C1 segment of cervical spinal cord (tissue), 14 donors: ENCODE data around the gene LIMK2.
"Not testable (repeated sequence)": the region's sequence is repeated elsewhere in the genome, so short reads cannot be mapped to it uniquely, and the experiment has no call there.

ENCODE experiments used
- DNase-seq, 14 donors: peaks; one replicate each; lab custom pipeline; 2025; lab: John Stamatoyannopoulos, UW

The LIMK2 gene

GRCh38 chr22:31290494-31291471, 78.7 kb downstream of the LIMK2 start:
- DNase-seq = peak; percentile 27 to 96 (median 92)

- DNase-seq = peak in 5 of 14 donors; percentile 58 to 74 (median 68)
These were observed 79.6 kb downstream of the LIMK2 start for GRCh38 chr22:31291481-31292235.

GRCh38 chr22:31292236-31292989, 80.3 kb downstream of the LIMK2 start, which contains the start of gene PIK3IP1:
Gene PIK3IP1, minus strand, starts transcription at chr22:31292488. Its CDS starts 144 bp downstream, at chr22:31292344.
- peak; percentile 21 to 97 (median 86) for DNase-seq

GRCh38 chr22:31295360-31295759, 83.3 kb downstream of the LIMK2 start:
- DNase-seq = no peak

- peak in 1 of 14 donors; percentile 16 for DNase-seq
These were observed 83.9 kb downstream of the LIMK2 start for GRCh38 chr22:31295831-31296657.

- DNase-seq = no peak
These were observed 88.8 kb downstream of the LIMK2 start for GRCh38 chr22:31300896-31301295.

GRCh38 chr22:31302006-31302405, 89.9 kb downstream of the LIMK2 start:
- DNase-seq = no peak

GRCh38 chr22:31302537-31302936, 90.4 kb downstream of the LIMK2 start:
- no peak for DNase-seq

GRCh38 chr22:31305194-31305593, 93.1 kb downstream of the LIMK2 start:
- no peak for DNase-seq

- no peak for DNase-seq
These were observed 96.1 kb downstream of the LIMK2 start for GRCh38 chr22:31308181-31308580.

GRCh38 chr22:31313366-31314147, 101.5 kb downstream of the LIMK2 start:
- DNase-seq = peak in 12 of 14 donors; percentile 20 to 72 (median 44)

- DNase-seq = not testable (repeated sequence)
These were observed 102.1 kb downstream of the LIMK2 start for GRCh38 chr22:31314220-31314619.

GRCh38 chr22:31321421-31321820, 109.3 kb downstream of the LIMK2 start:
- peak in 7 of 14 donors; percentile 12 to 38 (median 20) for DNase-seq

GRCh38 chr22:31323578-31324550, 111.8 kb downstream of the LIMK2 start:
- no peak for DNase-seq

- no peak for DNase-seq
These were observed 114.8 kb downstream of the LIMK2 start for GRCh38 chr22:31326877-31327276.

- peak in 1 of 14 donors; percentile 62 for DNase-seq
These were observed 115.9 kb downstream of the LIMK2 start for GRCh38 chr22:31327806-31328543.

- DNase-seq = no peak
These were observed 116.5 kb downstream of the LIMK2 start for GRCh38 chr22:31328544-31328960.

GRCh38 chr22:31329029-31329428, 116.9 kb downstream of the LIMK2 start:
- DNase-seq = no peak
